K562 (cell line): ENCODE data around the gene YY1AP1. TPM values are rescaled to one million over a fixed set of nuclear protein-coding genes. Genes with fewer than 3 reads are reported as not detected.

ENCODE experiments used
- ATAC-seq: fragments of 200-7000 bp; cut with Tn5 transposase; 3 replicates; pipeline ENCODE4 v1.9.1; 2020; ENCODE audit warnings: moderate library complexity
- BruUV-seq: library from RNA; stranded (reverse); fragments of 400-500 nt; replicated peaks from 2 replicates; lab custom pipeline; 2021; lab: Mats Ljungman, UMichigan
- CTCF ChIA-PET: fragments of 300-600 bp; formaldehyde crosslinking; extraction: SDS; loops from one replicate; lab custom pipeline; 2021; ENCODE audit warnings: low intra/inter-chr PET ratio; lab: Yijun Ruan, JAX
- POLR2A ChIA-PET: fragments of 300-600, 350-650 bp; sonication (Branson Sonifier 250); formaldehyde crosslinking; extraction: SDS; loops from one replicate; lab custom pipeline; 2021; ENCODE audit warnings: antibody characterized with exemption, inconsistent platforms; lab: Yijun Ruan, JAX
- DNase-seq, 4 experiments: peaks; one replicate each; pipeline versions ENCODE4 v3.0.0 to v3.0.0-alpha.2; 2011 to 2018; ENCODE audit warnings: low spot score in 3 of 4, mixed read lengths in 3 of 4; ENCODE audit errors: extremely low read depth in 1 of 4
- FAIRE-seq: peaks from 2 replicates; lab custom pipeline; 2011; peaks lifted over from hg19 to GRCh38; lab: Jason Lieb, UNC
- H2AFZ ChIP-seq: 2 replicates; pipeline ENCODE4 v1.6.0; 2011; ENCODE audit warnings: low read depth, low read length, control low read depth, inconsistent platforms
- H3K27ac ChIP-seq: fragments of 200-600 bp; 3 replicates; pipeline ENCODE4 v1.8.0; 2011; ENCODE audit warnings: low read depth, mild to moderate bottlenecking, control low read depth, inconsistent platforms, low read length, moderate library complexity, mixed read lengths; ENCODE audit errors: extremely low read depth
- H3K27me3 ChIP-seq, 2 experiments: fragments of 300-600 bp in 1 of 2; 2 replicates in 1 of 2; 3 replicates in 1 of 2; pipeline versions ENCODE4 v1.6.0 to v1.8.0; 2011; ENCODE audit warnings: inconsistent platforms in 2 of 2, low read length in 2 of 2, mild to moderate bottlenecking in 1 of 2, mixed read lengths in 1 of 2, moderate library complexity in 1 of 2; ENCODE audit not compliant: control insufficient read depth in 2 of 2, insufficient read depth in 2 of 2
- H3K36me3 ChIP-seq: fragments of 300-600 bp; 3 replicates; pipeline ENCODE4 v1.8.0; 2011; ENCODE audit warnings: mild to moderate bottlenecking, low read length, inconsistent platforms; ENCODE audit not compliant: control insufficient read depth, insufficient read depth
- H3K4me1 ChIP-seq, 2 experiments: fragments of 200-600 bp in 1 of 2; replicated peaks in 1 of 2; 2 replicates in 1 of 2; 3 replicates in 1 of 2; pipeline versions ENCODE4 v1.5.1 to v1.8.0; 2011; ENCODE audit warnings: inconsistent platforms in 2 of 2, low read length in 2 of 2, mild to moderate bottlenecking in 1 of 2, mixed read lengths in 1 of 2, moderate library complexity in 1 of 2; ENCODE audit not compliant: control insufficient read depth in 2 of 2, insufficient read depth in 2 of 2
- H3K4me2 ChIP-seq: 2 replicates; pipeline ENCODE4 v1.6.1; 2011; ENCODE audit warnings: low read length, control low read depth, inconsistent platforms, mixed read lengths; ENCODE audit not compliant: insufficient read depth
- H3K4me3 ChIP-seq: fragments of 200-600 bp; sonication (generic), shearing (Covaris generic); 2 replicates; pipeline ENCODE4 v1.5.1; 2016; ENCODE audit warnings: control low read depth, inconsistent platforms
- H3K79me2 ChIP-seq: fragments of 200-600 bp; 3 replicates; pipeline ENCODE4 v1.8.0; 2011; ENCODE audit warnings: low read length, inconsistent platforms; ENCODE audit not compliant: control insufficient read depth, insufficient read depth
- H3K9ac ChIP-seq, 2 experiments: 2 replicates each; pipeline versions ENCODE4 v1.6.0 to v1.6.1; 2011; ENCODE audit warnings: low read depth in 2 of 2, low read length in 2 of 2, control low read depth in 1 of 2, inconsistent platforms in 1 of 2, mild to moderate bottlenecking in 1 of 2, mixed read lengths in 1 of 2; ENCODE audit not compliant: insufficient read depth in 1 of 2
- H3K9me1 ChIP-seq: one replicate; pipeline ENCODE4 v1.6.0; 2011; ENCODE audit warnings: inconsistent platforms, mild to moderate bottlenecking, low read length, moderate library complexity; ENCODE audit not compliant: control insufficient read depth, insufficient read depth
- H3K9me3 ChIP-seq: replicated peaks from 2 replicates; pipeline ENCODE4 v1.5.1; 2011; ENCODE audit warnings: low read depth, low read length, inconsistent platforms; ENCODE audit not compliant: control insufficient read depth, insufficient read depth
- H4K20me1 ChIP-seq: replicated peaks from 2 replicates; pipeline ENCODE4 v1.6.1; 2011; ENCODE audit warnings: low read length, inconsistent platforms, mixed read lengths; ENCODE audit not compliant: control insufficient read depth, insufficient read depth
- CBX2 ChIP-seq: fragments of 200-600 bp; sonication (generic); IDR thresholded peaks from one replicate; pipeline ENCODE4 v1.6.1; 2012; ENCODE audit warnings: mild to moderate bottlenecking, low read length, inconsistent platforms; ENCODE audit not compliant: insufficient read depth, poor library complexity, severe bottlenecking
- CREB1 ChIP-seq, 2 experiments: sonication (generic) in 1 of 2; formaldehyde crosslinking in 1 of 2; IDR thresholded peaks; 2 replicates each; pipeline versions ENCODE4 v1.6.1 to v1.8.0; 2012 to 2022; ENCODE audit warnings: inconsistent platforms in 1 of 2, mild to moderate bottlenecking in 1 of 2, missing genetic modification reagents in 1 of 2, moderate library complexity in 1 of 2
- CXXC5 ChIP-seq: fragments of 250-450 bp; sonication (Bioruptor Pico); IDR thresholded peaks from 2 replicates; pipeline ENCODE4 v1.8.0; 2022; ENCODE audit warnings: inconsistent platforms, mild to moderate bottlenecking, moderate library complexity
- JUN ChIP-seq, 2 experiments: sonication (generic) in 1 of 2; formaldehyde crosslinking in 1 of 2; IDR thresholded peaks; 2 replicates each; pipeline versions ENCODE4 v1.6.1 to v1.8.0; 2012 to 2022; ENCODE audit warnings: borderline replicate concordance in 2 of 2, mild to moderate bottlenecking in 2 of 2, improper control_type of control experiment in 1 of 2, low read depth in 1 of 2, low read length in 1 of 2, missing genetic modification reagents in 1 of 2
- MTF1 ChIP-seq: fragments of 250-450 bp; sonication (Bioruptor Pico); IDR thresholded peaks from 2 replicates; pipeline ENCODE4 v1.9.0; 2021; ENCODE audit warnings: moderate library complexity, mild to moderate bottlenecking, inconsistent platforms, borderline replicate concordance
- POLR2B ChIP-seq: fragments of 450-650 bp; IDR thresholded peaks from 2 replicates; pipeline ENCODE4 v1.6.1; 2018; ENCODE audit warnings: low read depth; ENCODE audit not compliant: partially characterized antibody
- RBBP5 ChIP-seq: fragments of 200-600 bp; sonication (generic); IDR thresholded peaks from 2 replicates; pipeline ENCODE4 v1.6.1; 2012; ENCODE audit warnings: borderline replicate concordance, mild to moderate bottlenecking, low read length, control low read depth, inconsistent platforms; ENCODE audit not compliant: insufficient read depth, poor library complexity, severe bottlenecking
- RBFOX2 ChIP-seq: fragments of 200-400 bp; formaldehyde crosslinking; IDR thresholded peaks from 2 replicates; pipeline ENCODE4 v1.6.1; 2017; ENCODE audit warnings: low read depth, mild to moderate bottlenecking, low read length, moderate library complexity
- SMARCB1 ChIP-seq: IDR thresholded peaks from 2 replicates; pipeline ENCODE4 v1.6.1; 2011; ENCODE audit warnings: improper control_type of control experiment, low read depth; ENCODE audit not compliant: insufficient read length
- SRF ChIP-seq, 2 experiments: fragments of 250-450, 450-650 bp in 1 of 2; sonication (Bioruptor Pico) in 1 of 2; sonication (generic) in 1 of 2; formaldehyde crosslinking; IDR thresholded peaks; 2 replicates each; pipeline versions ENCODE4 v1.5.0 to v1.5.1; 2020 to 2022; ENCODE audit warnings: mild to moderate bottlenecking in 1 of 2, missing genetic modification reagents in 1 of 2
- ZNF551 ChIP-seq: fragments of 250-450 bp; sonication (Bioruptor Pico); IDR thresholded peaks from 2 replicates; pipeline ENCODE4 v1.5.0; 2021; ENCODE audit warnings: mild to moderate bottlenecking, moderate library complexity
- ZNF830 ChIP-seq: fragments of 250-450 bp; sonication (Bioruptor Pico); IDR thresholded peaks from 2 replicates; pipeline ENCODE4 v1.5.0; 2021; ENCODE audit warnings: mild to moderate bottlenecking
- WGBS: fragments of 100-300 bp; shearing (Covaris generic); methylation state at CpG from one replicate; pipeline ENCODE4 v1.1.6; 2016; ENCODE audit warnings: low coverage, mixed read lengths; ENCODE audit not compliant: insufficient coverage; ENCODE audit errors: missing lambda C conversion rate; 5-methylcytosine and 5-hydroxymethylcytosine counted together
- in situ Hi-C: fragments of 300-500 bp; cut with MboI; formaldehyde crosslinking; loops from 4 replicates; pipeline ENCODE4 v1.15.0; 2018; ENCODE audit warnings: inconsistent platforms, mixed read lengths
- intact Hi-C: fragments of 100-400 bp; cut with micrococcal nuclease; formaldehyde crosslinking; loops from 2 replicates; pipeline ENCODE4 v1.14.2; 2022
- polyA plus RNA-seq, 8 experiments: library from polyadenylated mRNA; depleted of rRNA in 4 of 8; stranded (reverse) in 5 of 8; unstranded in 3 of 8; fragments of >200 nt; fragmentation: Nextera tagmentation in 2 of 8; fragmentation: Illumina TruSeq in 1 of 8; extraction: Ambion mirVana in 2 of 8; extraction: Trizol in 1 of 8; gene quantifications; 2 replicates each; pipeline versions ENCODE4 v1.2.1 to v1.2.3, GENCODE V29; 2011 to 2014; ENCODE audit warnings: inconsistent platforms in 1 of 8, missing spikeins in 1 of 8
- total RNA-seq, 7 experiments: library from RNA; depleted of rRNA in 6 of 7; stranded (reverse); fragments of >200 nt in 6 of 7; fragmentation: Illumina TruSeq in 2 of 7; extraction: Trizol in 2 of 7; gene quantifications; 2 replicates each; pipeline versions ENCODE4 v1.2.1 to v1.2.3, GENCODE V29; 2011 to 2021; ENCODE audit warnings: low replicate concordance in 1 of 7
- TF ChIP-seq, protein P1 (sequence below): fragments of 450-650 bp; IDR thresholded peaks from 2 replicates; pipeline ENCODE4 v1.6.1; 2018; ENCODE audit warnings: mild to moderate bottlenecking, low read depth; ENCODE audit not compliant: partially characterized antibody
- TF ChIP-seq, protein P2 (sequence below): sonication (generic); formaldehyde crosslinking; IDR thresholded peaks from 2 replicates; pipeline ENCODE4 v1.5.0; 2020; ENCODE audit warnings: missing genetic modification reagents

Gene YY1AP1
- total and polyA plus RNA-seq, 9 of the 15 experiments (the other 6 are each of a cell fraction or from before 2014, with no cell fraction given): 18.4 to 90.7 (median 42.9) TPM

DNA sequence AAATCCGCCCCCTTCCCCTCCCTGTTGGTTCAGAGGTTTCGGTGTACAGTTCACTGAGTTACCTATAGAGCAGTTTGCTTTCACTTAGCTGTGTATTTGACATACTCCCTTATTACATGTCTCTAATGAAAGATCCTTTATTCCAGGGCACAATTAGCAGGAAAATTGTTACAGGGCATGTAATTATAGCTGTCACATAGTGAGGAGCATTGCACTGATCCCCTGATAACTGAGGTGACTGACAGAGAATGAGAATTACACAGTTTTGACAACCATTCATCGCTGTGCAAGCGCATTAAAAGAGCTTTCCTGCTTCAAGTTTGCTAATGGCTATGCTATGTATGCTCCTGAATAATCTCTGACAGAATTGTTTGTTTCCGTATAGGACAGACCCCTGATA, 27.2 kb upstream of the YY1AP1 start:
- no peak for ATAC-seq
- ChIA-PET CTCF (no interaction called here), POLR2A (interaction anchor here (0.6 to 1.5 kb wide), 3 partner anchors 11 to 40 kb away, joined by 3 read pairs; no protein-coding TSS in a partner anchor)
- no peak for DNase-seq
- H3K27ac ChIP-seq: no peak overlapping the region
- H3K27me3 ChIP-seq: no peaks in the 10 kb centered on the region
- H3K9ac ChIP-seq: no peak overlapping the region
- no peak overlapping the region for H2AFZ ChIP-seq
- no peak overlapping the region for H3K4me2 ChIP-seq
- no peaks in the 10 kb centered on the region for H3K4me1 ChIP-seq
- H3K79me2 ChIP-seq: peaks cover 40% of the 10 kb centered on the region
- no peaks in the 10 kb centered on the region for H3K9me3 ChIP-seq
- FAIRE-seq: no peak
- in situ Hi-C loops (no loop called here), intact Hi-C loops (no loop called here)
- no peaks in the 10 kb centered on the region for H4K20me1 ChIP-seq
- no peaks in the 10 kb centered on the region for H3K9me1 ChIP-seq
- TF ChIP-seq JUN (IDR thresholded peaks at IDR 0.05; ENCODE audit: borderline replicate concordance, low read depth, low read length): no peak
- no peak for TF ChIP-seq JUN (CRISPR knock-in tag; IDR thresholded peaks at IDR 0.05; ENCODE audit: borderline replicate concordance)
- TF ChIP-seq, protein P1, sequence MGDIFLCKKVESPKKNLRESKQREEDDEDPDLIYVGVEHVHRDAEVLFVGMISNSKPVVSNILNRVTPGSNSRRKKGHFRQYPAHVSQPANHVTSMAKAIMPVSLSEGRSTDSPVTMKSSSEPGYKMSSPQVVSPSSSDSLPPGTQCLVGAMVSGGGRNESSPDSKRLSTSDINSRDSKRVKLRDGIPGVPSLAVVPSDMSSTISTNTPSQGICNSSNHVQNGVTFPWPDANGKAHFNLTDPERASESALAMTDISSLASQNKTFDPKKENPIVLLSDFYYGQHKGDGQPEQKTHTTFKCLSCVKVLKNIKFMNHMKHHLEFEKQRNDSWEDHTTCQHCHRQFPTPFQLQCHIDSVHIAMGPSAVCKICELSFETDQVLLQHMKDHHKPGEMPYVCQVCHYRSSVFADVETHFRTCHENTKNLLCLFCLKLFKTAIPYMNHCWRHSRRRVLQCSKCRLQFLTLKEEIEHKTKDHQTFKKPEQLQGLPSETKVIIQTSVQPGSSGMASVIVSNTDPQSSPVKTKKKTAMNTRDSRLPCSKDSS: no peak
- no peak for TF ChIP-seq ZNF830 (CRISPR knock-in tag)
- TF ChIP-seq CREB1 (IDR thresholded peaks at IDR 0.05): no peak
- TF ChIP-seq CREB1 (CRISPR knock-in tag; IDR thresholded peaks at IDR 0.05): no peak
- no peak for TF ChIP-seq SMARCB1
- no peak for TF ChIP-seq ZNF551 (CRISPR knock-in tag)
- TF ChIP-seq MTF1: no peak
- no peak for TF ChIP-seq RBFOX2
- TF ChIP-seq CXXC5: no peak
- TF ChIP-seq SRF (CRISPR knock-in tag; IDR thresholded peaks at IDR 0.05): no peak
- no peak for TF ChIP-seq RBBP5
- TF ChIP-seq, protein P2, sequence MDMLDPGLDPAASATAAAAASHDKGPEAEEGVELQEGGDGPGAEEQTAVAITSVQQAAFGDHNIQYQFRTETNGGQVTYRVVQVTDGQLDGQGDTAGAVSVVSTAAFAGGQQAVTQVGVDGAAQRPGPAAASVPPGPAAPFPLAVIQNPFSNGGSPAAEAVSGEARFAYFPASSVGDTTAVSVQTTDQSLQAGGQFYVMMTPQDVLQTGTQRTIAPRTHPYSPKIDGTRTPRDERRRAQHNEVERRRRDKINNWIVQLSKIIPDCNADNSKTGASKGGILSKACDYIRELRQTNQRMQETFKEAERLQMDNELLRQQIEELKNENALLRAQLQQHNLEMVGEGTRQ (CRISPR knock-in tag): no peak
- no peak for TF ChIP-seq CBX2
- TF ChIP-seq POLR2B: no peak
- H3K36me3 ChIP-seq: peaks cover 82% of the 10 kb centered on the region
- H3K4me3 ChIP-seq: no peak overlapping the region
- no TSS peak for BruUV-seq
- WGBS: 95% methylated on average over 5 of the region's 5 CpGs
